NOMO-1 treated with DMSO at 0.1 percent for 48 hours (cell line): ENCODE measurements around the gene SCGB1C2.
"Not testable (repeated sequence)": the region's sequence is repeated elsewhere in the genome, so short reads cannot be mapped to it uniquely, and the experiment has no call there.

Experiments used
- DNase-seq: peaks from one replicate; lab custom pipeline; 2025; ENCODE audit not compliant: unreplicated experiment; lab: John Stamatoyannopoulos, UW

The SCGB1C2 gene

GRCh38 chr17:137166-137807, at the start of gene SCGB1C2:
Gene SCGB1C2 (plus strand): TSS chr17:137569. CDS start chr17:137591, 22 bp downstream.
- DNase-seq: not testable (repeated sequence)

- DNase-seq: not testable (repeated sequence)
These were observed 24.3 kb upstream of the SCGB1C2 start for GRCh38 chr17:113111-113510.

- DNase-seq: not testable (repeated sequence)
These were observed 18.9 kb upstream of the SCGB1C2 start for GRCh38 chr17:118339-118917.

GRCh38 chr17:133932-134331, 3.4 kb upstream of the SCGB1C2 start:
- not testable (repeated sequence) for DNase-seq

GRCh38 chr17:134332-134785, 3.0 kb upstream of the SCGB1C2 start:
- not testable (repeated sequence) for DNase-seq

GRCh38 chr17:135022-135421, 2.3 kb upstream of the SCGB1C2 start:
- not testable (repeated sequence) for DNase-seq

GRCh38 chr17:135895-136294, 1.5 kb upstream of the SCGB1C2 start:
- not testable (repeated sequence) for DNase-seq

- DNase-seq: not testable (repeated sequence)
These were observed 838 bp upstream of the SCGB1C2 start for GRCh38 chr17:136531-136930.

GRCh38 chr17:139401-140205, 2.2 kb downstream of the SCGB1C2 start:
- not testable (repeated sequence) for DNase-seq

- no peak for DNase-seq
These were observed 4.8 kb downstream of the SCGB1C2 start for GRCh38 chr17:142102-142661.

GRCh38 chr17:142876-143784, 5.8 kb downstream of the SCGB1C2 start:
- DNase-seq: no peak

GRCh38 chr17:143785-144281, 6.5 kb downstream of the SCGB1C2 start:
- DNase-seq: peak; percentile 63

GRCh38 chr17:144936-145670, 7.7 kb downstream of the SCGB1C2 start:
- no peak for DNase-seq

GRCh38 chr17:145671-146541, 8.5 kb downstream of the SCGB1C2 start:
- DNase-seq: no peak

GRCh38 chr17:146546-146945, 9.2 kb downstream of the SCGB1C2 start:
- DNase-seq: no peak

- DNase-seq: no peak
These were observed 9.8 kb downstream of the SCGB1C2 start for GRCh38 chr17:146983-147761.

- DNase-seq: no peak
These were observed 10.7 kb downstream of the SCGB1C2 start for GRCh38 chr17:147796-148740.
